DND-41 (cell line): Measurements from ENCODE around the gene HIVEP2.

Experiments
- ATAC-seq: fragments of 200-7000 bp; cut with Tn5 transposase; 3 replicates; pipeline ENCODE4 v1.9.1; 2021; ENCODE audit warnings: low read depth; ENCODE audit not compliant: insufficient read depth
- DNase-seq: peaks from one replicate; pipeline ENCODE4 v3.0.0-alpha.2; 2020
- H2AFZ ChIP-seq: 2 replicates; pipeline ENCODE4 v1.6.0; 2012; ENCODE audit warnings: low read depth, low read length
- H3K27ac ChIP-seq: 2 replicates; pipeline ENCODE4 v1.5.1; 2012; ENCODE audit warnings: low read length, inconsistent platforms
- H3K27me3 ChIP-seq: fragments of 200-600 bp; sonication (generic); 2 replicates; pipeline ENCODE4 v1.6.0; 2012; ENCODE audit warnings: low read length, mild to moderate bottlenecking, inconsistent platforms; ENCODE audit not compliant: insufficient read depth, poor library complexity
- H3K36me3 ChIP-seq: 2 replicates; pipeline ENCODE4 v1.5.1; 2012; ENCODE audit warnings: low read length, inconsistent platforms; ENCODE audit not compliant: insufficient read depth
- H3K4me1 ChIP-seq: 2 replicates; pipeline ENCODE4 v1.5.1; 2012; ENCODE audit warnings: mild to moderate bottlenecking, low read length; ENCODE audit not compliant: insufficient read depth
- H3K4me2 ChIP-seq: 2 replicates; pipeline ENCODE4 v1.6.0; 2012; ENCODE audit warnings: mild to moderate bottlenecking, moderate library complexity, low read length, inconsistent platforms; ENCODE audit not compliant: insufficient read depth
- H3K4me3 ChIP-seq, 2 experiments: fragments of 200-600 bp in 1 of 2; shearing (Covaris generic) in 1 of 2; 2 replicates each; pipeline ENCODE4 v1.5.1; 2012 to 2016; ENCODE audit warnings: inconsistent platforms in 2 of 2, low read length in 2 of 2, mild to moderate bottlenecking in 2 of 2, low read depth in 1 of 2, moderate library complexity in 1 of 2
- H3K79me2 ChIP-seq: 2 replicates; pipeline ENCODE4 v1.6.0; 2012; ENCODE audit warnings: low read length, inconsistent platforms; ENCODE audit not compliant: insufficient read depth
- H3K9ac ChIP-seq: 2 replicates; pipeline ENCODE4 v1.6.0; 2012; ENCODE audit warnings: low read depth, mild to moderate bottlenecking, inconsistent platforms, low read length, moderate library complexity
- H3K9me3 ChIP-seq: 2 replicates; pipeline ENCODE4 v1.5.1; 2012; ENCODE audit warnings: low read length, moderate library complexity, mild to moderate bottlenecking, inconsistent platforms; ENCODE audit not compliant: insufficient read depth, severe bottlenecking
- H4K20me1 ChIP-seq: 2 replicates; pipeline ENCODE4 v1.6.0; 2012; ENCODE audit warnings: low read length; ENCODE audit not compliant: insufficient read depth
- CTCF ChIP-seq: IDR thresholded peaks from 2 replicates; pipeline ENCODE4 v1.5.1; 2012; ENCODE audit warnings: borderline replicate concordance, low read length, moderate library complexity, mild to moderate bottlenecking; ENCODE audit not compliant: poor library complexity, severe bottlenecking; ENCODE audit errors: extremely low read depth
- EZH2 ChIP-seq: IDR thresholded peaks from 3 replicates; pipeline ENCODE4 v1.6.1; 2012; ENCODE audit warnings: borderline replicate concordance, low read depth, mild to moderate bottlenecking, moderate library complexity, low read length, inconsistent platforms; ENCODE audit not compliant: severe bottlenecking

The HIVEP2 gene

GRCh38 chr6:142746524-142746923 lies 198.5 kb downstream of the HIVEP2 start:
- no peaks in the 10 kb centered on the region for H3K36me3 ChIP-seq
- H3K4me2 ChIP-seq = no peak overlapping the region
- H3K9me3 ChIP-seq = no peaks in the 10 kb centered on the region
- TF ChIP-seq EZH2 = no peak
- TF ChIP-seq CTCF = peak; percentile 70
- DNase-seq (peak; percentile 44), ATAC-seq (peak; percentile 92)
- no peaks in the 10 kb centered on the region for H3K4me1 ChIP-seq
- no peaks in the 10 kb centered on the region for H4K20me1 ChIP-seq
- no peaks in the 10 kb centered on the region for H3K79me2 ChIP-seq
- no peak overlapping the region for H3K9ac ChIP-seq
- no peak overlapping the region for H3K4me3 ChIP-seq
- no peak overlapping the region for H3K27ac ChIP-seq
- H3K27me3 ChIP-seq = no peaks in the 10 kb centered on the region
- H2AFZ ChIP-seq = no peak overlapping the region

GRCh38 chr6:142744836-142745235 lies 200.1 kb downstream of the HIVEP2 start:
- no peak overlapping the region for H3K9ac ChIP-seq
- no peaks in the 10 kb centered on the region for H3K27me3 ChIP-seq
- ATAC-seq (no peak), DNase-seq (no peak)
- no peak overlapping the region for H3K27ac ChIP-seq
- H3K36me3 ChIP-seq = no peaks in the 10 kb centered on the region
- H3K9me3 ChIP-seq = no peaks in the 10 kb centered on the region
- H4K20me1 ChIP-seq = no peaks in the 10 kb centered on the region
- no peak overlapping the region for H2AFZ ChIP-seq
- no peaks in the 10 kb centered on the region for H3K4me1 ChIP-seq
- no peaks in the 10 kb centered on the region for H3K79me2 ChIP-seq
- H3K4me2 ChIP-seq = no peak overlapping the region
- TF ChIP-seq EZH2 (no peak), CTCF (no peak)
- no peak overlapping the region for H3K4me3 ChIP-seq

- ATAC-seq = no peak
- no peak for DNase-seq
These were observed 204.5 kb downstream of the HIVEP2 start for GRCh38 chr6:142740449-142740848.

More at GRCh38 chr6:142740449-142740848, 204.5 kb downstream of the HIVEP2 start:
- H3K27me3 ChIP-seq = no peaks in the 10 kb centered on the region
- no peak overlapping the region for H3K27ac ChIP-seq
- no peak overlapping the region for H3K9ac ChIP-seq
- no peaks in the 10 kb centered on the region for H3K9me3 ChIP-seq
- no peaks in the 10 kb centered on the region for H3K4me1 ChIP-seq
- no peaks in the 10 kb centered on the region for H3K36me3 ChIP-seq
- H3K79me2 ChIP-seq = no peaks in the 10 kb centered on the region
- no peaks in the 10 kb centered on the region for H4K20me1 ChIP-seq
- no peak overlapping the region for H3K4me2 ChIP-seq
- H2AFZ ChIP-seq = no peak overlapping the region
- TF ChIP-seq CTCF (no peak), EZH2 (no peak)
- no peak overlapping the region for H3K4me3 ChIP-seq
